ENCODE results near the gene PLSCR4. TPM values are rescaled to one million over a fixed set of nuclear protein-coding genes. Genes with fewer than 3 reads are reported as not detected.

Gene PLSCR4
- total and polyA plus RNA-seq, 2 of the 4 experiments (the other 2 are of a cell fraction) = 3.8 to 4.4 TPM

DNA sequence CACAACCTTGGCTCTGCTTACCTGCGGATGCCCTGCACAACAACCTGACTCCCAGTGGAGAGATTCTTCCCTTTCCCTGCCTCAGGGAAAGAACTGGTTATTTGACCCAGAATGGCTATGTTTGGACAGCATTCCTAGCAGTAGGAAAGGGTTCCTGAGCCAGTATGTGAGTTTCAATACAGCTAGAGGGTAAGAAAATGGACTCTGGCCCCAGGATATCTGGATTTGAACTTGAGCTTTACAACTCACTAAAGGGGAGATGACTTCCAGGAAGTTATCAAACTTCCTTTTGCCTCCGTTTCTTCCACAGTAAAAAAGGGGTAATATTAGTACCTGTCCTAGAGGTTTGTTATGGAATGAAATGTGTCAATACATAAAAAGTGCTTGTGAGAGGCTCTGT, 28.1 kb upstream of the PLSCR4 start:
- DNase-seq = no peak
- Histone ChIP-seq H2BK5ac (ENCODE audit: low read depth, low read length, poor library complexity, severe bottlenecking) (no peak overlapping the region), H2BK20ac (ENCODE audit: low read depth, low read length) (no peak overlapping the region), H3K36me3 (ENCODE audit: control insufficient read depth, insufficient read depth, low read length) (no peaks in the 10 kb centered on the region), H3K27me3 (ENCODE audit: control insufficient read depth, insufficient read depth, low read length) (no peaks in the 10 kb centered on the region), H3K79me1 (ENCODE audit: low read depth in 1 of 2, low read length in 2 of 2) (no peaks in the 10 kb centered on the region), H3K56ac (ENCODE audit: extremely low read depth, insufficient read depth, low read length) (no peak overlapping the region), H3K4me3 (ENCODE audit: insufficient read depth, low read depth, low read length) (no peak overlapping the region), H2BK15ac (ENCODE audit: low read depth, low read length) (no peak overlapping the region), H3K14ac (replicated peaks; ENCODE audit: low read depth, low read length) (no peak overlapping the region), H2AK5ac (ENCODE audit: low read depth, low read length) (no peak overlapping the region), H3K27ac (ENCODE audit: insufficient read depth, low read length) (no peak overlapping the region), H3K4ac (ENCODE audit: low read depth, low read length) (no peak overlapping the region), H2AFZ (replicated peaks; ENCODE audit: low read length, poor library complexity) (no peak overlapping the region), H3K23ac (ENCODE audit: low read depth, low read length) (no peak overlapping the region), H2AK9ac (replicated peaks; ENCODE audit: low read depth, low read length, poor library complexity) (no peak overlapping the region), H3K18ac (ENCODE audit: low read depth, low read length) (no peak overlapping the region), H4K5ac (ENCODE audit: low read depth, low read length) (no peak overlapping the region), H3K9me1 (ENCODE audit: insufficient read depth, low read length) (peaks cover 3% of the 10 kb centered on the region), H2BK120ac (ENCODE audit: low read depth, low read length) (no peak overlapping the region), H4K20me1 (ENCODE audit: insufficient read depth, low read length) (no peaks in the 10 kb centered on the region), H3K9ac (ENCODE audit: low read depth, low read length) (no peak overlapping the region), H3K9me3 (ENCODE audit: control insufficient read depth, insufficient read depth, low read length) (no peaks in the 10 kb centered on the region), H3K4me2 (ENCODE audit: low read depth, low read length) (no peak overlapping the region), H3K4me1 (ENCODE audit: control insufficient read depth, insufficient read depth, low read length) (peaks cover 4% of the 10 kb centered on the region), H4K91ac (ENCODE audit: insufficient read depth, low read depth, low read length) (no peak overlapping the region), H4K8ac (ENCODE audit: low read depth in 2 of 2, low read length in 2 of 2) (no peak overlapping the region)
- no TSS peak for BruUV-seq (replicated peaks)
- intact Hi-C loops (cut with micrococcal nuclease) (no loop called here), in situ Hi-C loops (cut with MboI; ENCODE audit: low sequenced_read_pairs) (no loop called here), dilution Hi-C loops (cut with HindIII; ENCODE audit: low sequenced_read_pairs, unreplicated experiment) (no loop called here)
- WGBS, 2 experiments (ENCODE audit: extremely low coverage in 2 of 2, insufficient read length in 1 of 2) = no CpG with 5 or more reads among the region's 2 CpGs
- TF ChIP-seq BHLHE40 (IDR thresholded peaks at IDR 0.05; ENCODE audit: low read depth, low read length) (no peak), SMC3 (IDR thresholded peaks at IDR 0.05; ENCODE audit: low read depth, low read length) (no peak), MAFK (IDR thresholded peaks at IDR 0.05; ENCODE audit: low read depth, low read length) (no peak), FOS (IDR thresholded peaks at IDR 0.05; ENCODE audit: low read depth, low read length) (no peak), CHD1 (IDR thresholded peaks at IDR 0.05; ENCODE audit: low read depth, low read length) (no peak), RFX5 (IDR thresholded peaks at IDR 0.05; ENCODE audit: low read depth, low read length) (no peak), POLR2A (IDR thresholded peaks at IDR 0.05; ENCODE audit: low read depth, low read length) (no peak), CEBPB (IDR thresholded peaks at IDR 0.05; ENCODE audit: low read depth, low read length) (no peak), RCOR1 (IDR thresholded peaks at IDR 0.05; ENCODE audit: insufficient replicate concordance, low read length) (no peak), NFE2L2 (IDR thresholded peaks at IDR 0.05; ENCODE audit: low read depth, low read length) (no peak), RAD21 (IDR thresholded peaks at IDR 0.05; ENCODE audit: low read length) (no peak), MXI1 (IDR thresholded peaks at IDR 0.05; ENCODE audit: borderline replicate concordance, low read depth, low read length) (no peak)
- TF ChIP-seq, protein P1, sequence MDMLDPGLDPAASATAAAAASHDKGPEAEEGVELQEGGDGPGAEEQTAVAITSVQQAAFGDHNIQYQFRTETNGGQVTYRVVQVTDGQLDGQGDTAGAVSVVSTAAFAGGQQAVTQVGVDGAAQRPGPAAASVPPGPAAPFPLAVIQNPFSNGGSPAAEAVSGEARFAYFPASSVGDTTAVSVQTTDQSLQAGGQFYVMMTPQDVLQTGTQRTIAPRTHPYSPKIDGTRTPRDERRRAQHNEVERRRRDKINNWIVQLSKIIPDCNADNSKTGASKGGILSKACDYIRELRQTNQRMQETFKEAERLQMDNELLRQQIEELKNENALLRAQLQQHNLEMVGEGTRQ (IDR thresholded peaks at IDR 0.05; ENCODE audit: low read depth, low read length) = no peak
- TF ChIP-seq, protein P2, sequence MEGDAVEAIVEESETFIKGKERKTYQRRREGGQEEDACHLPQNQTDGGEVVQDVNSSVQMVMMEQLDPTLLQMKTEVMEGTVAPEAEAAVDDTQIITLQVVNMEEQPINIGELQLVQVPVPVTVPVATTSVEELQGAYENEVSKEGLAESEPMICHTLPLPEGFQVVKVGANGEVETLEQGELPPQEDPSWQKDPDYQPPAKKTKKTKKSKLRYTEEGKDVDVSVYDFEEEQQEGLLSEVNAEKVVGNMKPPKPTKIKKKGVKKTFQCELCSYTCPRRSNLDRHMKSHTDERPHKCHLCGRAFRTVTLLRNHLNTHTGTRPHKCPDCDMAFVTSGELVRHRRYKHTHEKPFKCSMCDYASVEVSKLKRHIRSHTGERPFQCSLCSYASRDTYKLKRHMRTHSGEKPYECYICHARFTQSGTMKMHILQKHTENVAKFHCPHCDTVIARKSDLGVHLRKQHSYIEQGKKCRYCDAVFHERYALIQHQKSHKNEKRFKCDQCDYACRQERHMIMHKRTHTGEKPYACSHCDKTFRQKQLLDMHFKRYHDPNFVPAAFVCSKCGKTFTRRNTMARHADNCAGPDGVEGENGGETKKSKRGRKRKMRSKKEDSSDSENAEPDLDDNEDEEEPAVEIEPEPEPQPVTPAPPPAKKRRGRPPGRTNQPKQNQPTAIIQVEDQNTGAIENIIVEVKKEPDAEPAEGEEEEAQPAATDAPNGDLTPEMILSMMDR (conservative IDR thresholded peaks at IDR 0.05; ENCODE audit: low read depth, low read length) = no peak
- TF ChIP-seq, protein P3, sequence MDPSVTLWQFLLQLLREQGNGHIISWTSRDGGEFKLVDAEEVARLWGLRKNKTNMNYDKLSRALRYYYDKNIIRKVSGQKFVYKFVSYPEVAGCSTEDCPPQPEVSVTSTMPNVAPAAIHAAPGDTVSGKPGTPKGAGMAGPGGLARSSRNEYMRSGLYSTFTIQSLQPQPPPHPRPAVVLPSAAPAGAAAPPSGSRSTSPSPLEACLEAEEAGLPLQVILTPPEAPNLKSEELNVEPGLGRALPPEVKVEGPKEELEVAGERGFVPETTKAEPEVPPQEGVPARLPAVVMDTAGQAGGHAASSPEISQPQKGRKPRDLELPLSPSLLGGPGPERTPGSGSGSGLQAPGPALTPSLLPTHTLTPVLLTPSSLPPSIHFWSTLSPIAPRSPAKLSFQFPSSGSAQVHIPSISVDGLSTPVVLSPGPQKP (IDR thresholded peaks at IDR 0.05; ENCODE audit: borderline replicate concordance, low read depth, low read length) = no peak
- CTCF ChIA-PET = no interaction called here
- POLR2A ChIA-PET (ENCODE audit: unreplicated experiment) = no interaction called here
- ATAC-seq (ENCODE audit: low read depth) = no peak
